IPS-20b (cell line): ENCODE results near the gene AMHR2.

Experiments used
- H3K27ac ChIP-seq: one replicate; pipeline ENCODE4 v1.5.1; 2013; ENCODE audit warnings: low read length
- H3K27me3 ChIP-seq: 2 replicates; pipeline ENCODE4 v1.6.1; 2013; ENCODE audit warnings: mild to moderate bottlenecking, low read length, inconsistent platforms; ENCODE audit not compliant: insufficient read depth
- H3K36me3 ChIP-seq: 2 replicates; pipeline ENCODE4 v1.6.1; 2013; ENCODE audit warnings: low read depth, mild to moderate bottlenecking, inconsistent platforms, low read length, moderate library complexity; ENCODE audit not compliant: insufficient read depth
- H3K4me1 ChIP-seq: 2 replicates; pipeline ENCODE4 v1.6.1; 2013; ENCODE audit warnings: mild to moderate bottlenecking, control low read depth, inconsistent platforms, low read length, moderate library complexity; ENCODE audit not compliant: insufficient read depth
- H3K4me3 ChIP-seq: 2 replicates; pipeline ENCODE4 v1.5.1; 2013; ENCODE audit warnings: mild to moderate bottlenecking, low read length, inconsistent platforms
- H3K9ac ChIP-seq: 2 replicates; pipeline ENCODE4 v1.6.1; 2013; ENCODE audit warnings: low read depth, mild to moderate bottlenecking, inconsistent platforms, low read length, moderate library complexity
- H3K9me3 ChIP-seq: 2 replicates; pipeline ENCODE4 v1.6.1; 2013; ENCODE audit warnings: mild to moderate bottlenecking, low read depth, low read length, inconsistent platforms; ENCODE audit not compliant: insufficient read depth

AMHR2 gene

DNA sequence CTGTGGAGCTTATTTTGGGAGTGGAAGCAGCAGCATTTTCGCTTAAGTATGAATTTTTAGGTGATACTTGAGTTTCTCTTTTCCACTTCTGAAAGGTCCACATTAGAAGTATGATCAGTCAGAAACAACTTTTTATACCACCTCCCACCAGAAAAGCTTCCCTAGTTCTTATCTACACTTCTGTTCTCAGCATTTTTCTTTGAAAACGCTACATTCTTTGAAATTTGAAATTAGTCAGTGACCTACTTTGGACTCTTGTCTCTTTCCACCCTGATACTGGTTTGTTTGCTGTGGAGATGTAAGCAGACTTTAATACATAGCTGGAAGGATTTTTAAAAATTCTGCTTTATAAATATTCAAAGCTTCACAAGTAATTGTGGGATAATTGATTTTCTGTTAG lies 50.4 kb downstream of the AMHR2 start:
- H3K4me1 ChIP-seq, result peaks cover 5% of the 10 kb centered on the region
- H3K27ac ChIP-seq, result no peak overlapping the region
- H3K4me3 ChIP-seq, result no peak overlapping the region
- H3K36me3 ChIP-seq, result peaks cover 99% of the 10 kb centered on the region
- no peaks in the 10 kb centered on the region for H3K27me3 ChIP-seq
- H3K9ac ChIP-seq, result no peak overlapping the region
- H3K9me3 ChIP-seq, result no peaks in the 10 kb centered on the region

DNA sequence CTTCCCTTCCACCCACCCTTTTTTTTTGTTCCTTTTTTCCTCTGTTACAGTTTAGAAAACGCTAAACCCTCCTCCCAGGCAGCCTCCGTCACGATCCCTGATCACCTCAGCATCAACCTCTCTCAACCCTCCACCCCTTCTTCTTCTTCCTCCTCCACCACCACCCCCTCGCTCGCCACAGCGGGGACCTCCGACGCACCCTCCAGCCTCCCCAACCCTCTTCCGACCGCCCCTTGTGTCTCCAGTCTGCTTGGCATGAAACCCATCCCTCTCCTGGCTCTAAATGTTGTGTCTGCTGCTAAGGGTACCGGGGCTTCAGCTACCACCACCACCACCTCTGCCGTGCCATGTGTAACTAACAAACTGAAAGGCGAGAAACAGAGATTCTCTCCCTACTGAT lies 51.2 kb downstream of the AMHR2 start:
- no peak overlapping the region for H3K27ac ChIP-seq
- no peak overlapping the region for H3K4me3 ChIP-seq
- H3K9ac ChIP-seq, result no peak overlapping the region
- no peaks in the 10 kb centered on the region for H3K9me3 ChIP-seq
- H3K27me3 ChIP-seq, result no peaks in the 10 kb centered on the region
- peaks cover 99% of the 10 kb centered on the region for H3K36me3 ChIP-seq
- peaks cover 5% of the 10 kb centered on the region for H3K4me1 ChIP-seq

DNA sequence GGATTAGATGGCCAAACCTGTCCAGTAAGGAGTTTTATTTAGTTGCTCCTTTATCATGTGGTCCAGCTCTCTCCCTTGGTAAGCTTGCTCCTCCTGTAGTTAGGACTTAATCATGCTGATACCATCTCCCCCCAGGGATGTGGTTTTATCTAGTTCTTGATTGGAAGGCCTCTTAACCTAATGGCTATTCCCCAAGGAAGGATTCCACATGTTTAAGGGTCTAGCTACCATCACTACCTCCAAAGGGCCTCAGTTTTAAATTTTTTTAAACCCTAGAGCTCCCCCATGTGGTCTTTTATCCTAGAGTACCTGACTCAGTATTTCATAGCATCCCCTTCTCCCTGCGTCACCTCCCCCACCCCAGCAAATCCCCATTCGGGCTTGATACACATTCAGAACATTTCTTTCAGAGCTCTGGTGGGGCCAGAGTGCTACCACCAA lies 53.1 kb downstream of the AMHR2 start:
- Histone ChIP-seq H3K4me3 (no peak overlapping the region), H3K9me3 (no peaks in the 10 kb centered on the region), H3K27me3 (no peaks in the 10 kb centered on the region), H3K9ac (no peak overlapping the region), H3K4me1 (peaks cover 11% of the 10 kb centered on the region), H3K36me3 (peaks cover 100% of the 10 kb centered on the region), H3K27ac (no peak overlapping the region)

DNA sequence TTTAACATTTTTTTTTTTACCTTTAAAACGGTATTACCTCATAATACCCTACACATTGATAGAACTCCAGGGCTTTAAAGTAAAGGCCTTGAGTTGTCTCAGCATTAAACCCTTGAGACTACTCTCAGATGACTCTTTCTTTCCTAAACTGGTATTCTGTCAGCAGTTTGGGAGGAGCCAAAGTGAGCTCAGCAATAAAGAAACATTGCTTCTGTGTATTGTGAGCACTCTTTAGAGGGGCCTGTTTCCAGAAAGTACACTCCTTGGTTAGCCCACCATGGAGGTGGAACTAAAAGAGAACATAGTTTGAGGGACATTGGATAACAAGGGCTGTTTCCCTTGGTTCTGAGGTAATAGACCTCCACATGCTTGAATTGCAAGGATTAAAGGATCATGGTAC lies 55.2 kb downstream of the AMHR2 start:
- Histone ChIP-seq H3K9me3 (no peaks in the 10 kb centered on the region), H3K36me3 (peaks cover 98% of the 10 kb centered on the region), H3K27me3 (no peaks in the 10 kb centered on the region), H3K4me3 (no peak overlapping the region), H3K27ac (no peak overlapping the region), H3K4me1 (peaks cover 11% of the 10 kb centered on the region), H3K9ac (no peak overlapping the region)

DNA sequence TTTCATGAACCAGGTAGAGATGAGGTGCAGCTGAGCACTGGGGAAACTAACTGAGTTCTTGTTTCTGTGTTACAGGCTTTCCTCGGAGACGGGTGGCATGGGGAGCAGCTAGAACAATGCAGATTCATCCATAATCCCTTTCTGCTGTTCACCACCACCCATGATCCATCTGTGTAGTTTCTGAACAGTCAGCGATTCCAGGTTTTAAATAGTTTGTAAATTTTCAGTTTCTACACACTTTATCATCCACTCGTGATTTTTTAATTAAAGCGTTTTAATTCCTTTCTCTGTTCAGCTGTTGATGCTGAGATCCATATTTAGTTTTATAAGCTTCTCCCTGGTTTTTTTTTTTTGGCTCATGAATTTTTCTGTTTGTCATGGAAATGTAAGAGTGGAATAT lies 55.7 kb downstream of the AMHR2 start:
- H3K27ac ChIP-seq, result no peak overlapping the region
- H3K4me3 ChIP-seq, result no peak overlapping the region
- H3K9me3 ChIP-seq, result no peaks in the 10 kb centered on the region
- H3K9ac ChIP-seq, result no peak overlapping the region
- H3K27me3 ChIP-seq, result no peaks in the 10 kb centered on the region
- H3K4me1 ChIP-seq, result peaks cover 11% of the 10 kb centered on the region
- H3K36me3 ChIP-seq, result peaks cover 98% of the 10 kb centered on the region

DNA sequence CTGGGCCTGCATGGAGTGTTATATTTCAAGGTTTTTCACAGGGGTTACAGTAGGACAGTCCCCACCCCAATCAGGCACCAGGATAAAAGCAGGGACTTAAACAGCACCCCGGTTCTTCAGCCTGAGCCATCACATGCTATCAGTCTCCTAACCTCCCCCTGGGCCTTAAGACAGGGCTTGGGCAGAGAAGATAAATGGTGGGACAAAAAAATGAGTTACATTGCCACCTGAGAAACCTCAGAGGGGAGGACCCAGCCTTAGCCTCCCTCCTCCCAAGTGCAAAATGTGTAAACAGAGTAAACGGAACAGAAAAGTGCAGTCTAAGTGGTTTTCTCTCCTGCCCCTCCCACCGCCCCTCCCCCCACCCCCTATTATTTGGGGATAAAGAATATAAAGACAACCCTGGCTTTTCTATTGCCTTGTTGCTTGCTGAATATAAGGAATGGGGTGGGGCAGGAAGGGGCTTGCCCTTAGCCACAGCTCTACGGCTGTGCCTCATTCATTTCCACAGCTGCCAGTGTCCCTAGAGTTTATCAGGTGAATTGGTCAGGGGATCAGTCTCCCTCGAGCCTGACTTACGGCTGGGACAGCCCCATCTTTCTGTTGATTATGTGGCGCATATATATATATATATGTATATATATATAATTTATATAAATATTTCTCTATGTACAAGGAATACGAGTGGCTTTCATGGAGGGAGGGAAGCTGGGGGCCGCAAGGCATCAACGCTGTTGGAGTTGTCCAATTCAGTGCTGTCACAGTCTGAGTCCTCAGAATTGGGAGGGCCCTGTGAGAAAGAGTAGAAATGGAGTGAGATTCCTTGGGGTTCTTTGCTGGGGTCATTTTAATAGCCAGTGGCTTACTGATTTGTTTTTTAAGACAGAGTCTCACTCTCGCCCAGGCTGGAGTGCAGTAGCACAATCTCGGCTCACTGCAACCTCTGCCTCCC lies 57.1 kb downstream of the AMHR2 start:
- Histone ChIP-seq H3K4me1 (peaks cover 11% of the 10 kb centered on the region), H3K27me3 (no peaks in the 10 kb centered on the region), H3K9ac (no peak overlapping the region), H3K9me3 (no peaks in the 10 kb centered on the region), H3K4me3 (no peak overlapping the region), H3K27ac (no peak overlapping the region), H3K36me3 (peaks cover 98% of the 10 kb centered on the region)
